Prostate gland (tissue), 2 donors: ENCODE measurements around the gene DHPS.

Experiments used
- POLR2A ChIP-seq: fragments of 450-650 bp; IDR thresholded peaks from one replicate; pipeline ENCODE4 v1.6.1; 2016; ENCODE audit warnings: antibody characterized with exemption, mild to moderate bottlenecking
- POLR2AphosphoS5 ChIP-seq: sonication (generic); formaldehyde crosslinking; IDR thresholded peaks from one replicate; pipeline ENCODE4 v1.6.1; 2017; ENCODE audit warnings: antibody characterized with exemption
- TF ChIP-seq, protein P1 (sequence below), 4 experiments: fragments of 200-600 bp in 2 of 4; fragments of 450-650 bp in 2 of 4; sonication (generic) in 2 of 4; IDR thresholded peaks; 1 replicate in 3 of 4; 2 replicates in 1 of 4; pipeline ENCODE4 v1.5.1; 2016 to 2019; ENCODE audit warnings: antibody characterized with exemption in 4 of 4, mild to moderate bottlenecking in 2 of 4, moderate library complexity in 2 of 4

DNA sequence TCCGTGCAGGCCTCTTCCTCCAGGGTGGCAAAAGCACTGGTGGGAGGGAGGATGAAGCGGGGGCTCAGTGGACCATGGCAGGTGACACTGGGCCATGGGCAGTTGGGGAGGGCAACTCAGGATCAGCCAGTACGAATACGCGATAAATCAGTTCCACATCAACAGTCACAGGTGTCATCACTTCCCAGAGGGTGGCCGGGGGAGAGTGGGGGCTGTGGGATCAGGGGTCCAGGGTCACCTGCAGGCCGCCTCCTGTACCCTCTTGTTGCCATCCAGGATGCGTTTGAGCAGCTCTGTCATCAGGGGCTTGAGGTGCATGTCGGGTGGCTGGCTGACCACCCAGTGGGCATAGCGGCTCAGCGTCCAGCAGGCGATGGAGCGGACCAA, 24.6 kb upstream of the DHPS start:
- TF ChIP-seq, protein P1, sequence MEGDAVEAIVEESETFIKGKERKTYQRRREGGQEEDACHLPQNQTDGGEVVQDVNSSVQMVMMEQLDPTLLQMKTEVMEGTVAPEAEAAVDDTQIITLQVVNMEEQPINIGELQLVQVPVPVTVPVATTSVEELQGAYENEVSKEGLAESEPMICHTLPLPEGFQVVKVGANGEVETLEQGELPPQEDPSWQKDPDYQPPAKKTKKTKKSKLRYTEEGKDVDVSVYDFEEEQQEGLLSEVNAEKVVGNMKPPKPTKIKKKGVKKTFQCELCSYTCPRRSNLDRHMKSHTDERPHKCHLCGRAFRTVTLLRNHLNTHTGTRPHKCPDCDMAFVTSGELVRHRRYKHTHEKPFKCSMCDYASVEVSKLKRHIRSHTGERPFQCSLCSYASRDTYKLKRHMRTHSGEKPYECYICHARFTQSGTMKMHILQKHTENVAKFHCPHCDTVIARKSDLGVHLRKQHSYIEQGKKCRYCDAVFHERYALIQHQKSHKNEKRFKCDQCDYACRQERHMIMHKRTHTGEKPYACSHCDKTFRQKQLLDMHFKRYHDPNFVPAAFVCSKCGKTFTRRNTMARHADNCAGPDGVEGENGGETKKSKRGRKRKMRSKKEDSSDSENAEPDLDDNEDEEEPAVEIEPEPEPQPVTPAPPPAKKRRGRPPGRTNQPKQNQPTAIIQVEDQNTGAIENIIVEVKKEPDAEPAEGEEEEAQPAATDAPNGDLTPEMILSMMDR (IDR thresholded peaks at IDR 0.05), result no peak
- no peak for TF ChIP-seq POLR2A
- no peak for TF ChIP-seq POLR2AphosphoS5
